Measurements from ENCODE around the gene TNXB.

Gene TNXB, protein sequence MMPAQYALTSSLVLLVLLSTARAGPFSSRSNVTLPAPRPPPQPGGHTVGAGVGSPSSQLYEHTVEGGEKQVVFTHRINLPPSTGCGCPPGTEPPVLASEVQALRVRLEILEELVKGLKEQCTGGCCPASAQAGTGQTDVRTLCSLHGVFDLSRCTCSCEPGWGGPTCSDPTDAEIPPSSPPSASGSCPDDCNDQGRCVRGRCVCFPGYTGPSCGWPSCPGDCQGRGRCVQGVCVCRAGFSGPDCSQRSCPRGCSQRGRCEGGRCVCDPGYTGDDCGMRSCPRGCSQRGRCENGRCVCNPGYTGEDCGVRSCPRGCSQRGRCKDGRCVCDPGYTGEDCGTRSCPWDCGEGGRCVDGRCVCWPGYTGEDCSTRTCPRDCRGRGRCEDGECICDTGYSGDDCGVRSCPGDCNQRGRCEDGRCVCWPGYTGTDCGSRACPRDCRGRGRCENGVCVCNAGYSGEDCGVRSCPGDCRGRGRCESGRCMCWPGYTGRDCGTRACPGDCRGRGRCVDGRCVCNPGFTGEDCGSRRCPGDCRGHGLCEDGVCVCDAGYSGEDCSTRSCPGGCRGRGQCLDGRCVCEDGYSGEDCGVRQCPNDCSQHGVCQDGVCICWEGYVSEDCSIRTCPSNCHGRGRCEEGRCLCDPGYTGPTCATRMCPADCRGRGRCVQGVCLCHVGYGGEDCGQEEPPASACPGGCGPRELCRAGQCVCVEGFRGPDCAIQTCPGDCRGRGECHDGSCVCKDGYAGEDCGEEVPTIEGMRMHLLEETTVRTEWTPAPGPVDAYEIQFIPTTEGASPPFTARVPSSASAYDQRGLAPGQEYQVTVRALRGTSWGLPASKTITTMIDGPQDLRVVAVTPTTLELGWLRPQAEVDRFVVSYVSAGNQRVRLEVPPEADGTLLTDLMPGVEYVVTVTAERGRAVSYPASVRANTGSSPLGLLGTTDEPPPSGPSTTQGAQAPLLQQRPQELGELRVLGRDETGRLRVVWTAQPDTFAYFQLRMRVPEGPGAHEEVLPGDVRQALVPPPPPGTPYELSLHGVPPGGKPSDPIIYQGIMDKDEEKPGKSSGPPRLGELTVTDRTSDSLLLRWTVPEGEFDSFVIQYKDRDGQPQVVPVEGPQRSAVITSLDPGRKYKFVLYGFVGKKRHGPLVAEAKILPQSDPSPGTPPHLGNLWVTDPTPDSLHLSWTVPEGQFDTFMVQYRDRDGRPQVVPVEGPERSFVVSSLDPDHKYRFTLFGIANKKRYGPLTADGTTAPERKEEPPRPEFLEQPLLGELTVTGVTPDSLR (N-terminal part only)

DNA sequence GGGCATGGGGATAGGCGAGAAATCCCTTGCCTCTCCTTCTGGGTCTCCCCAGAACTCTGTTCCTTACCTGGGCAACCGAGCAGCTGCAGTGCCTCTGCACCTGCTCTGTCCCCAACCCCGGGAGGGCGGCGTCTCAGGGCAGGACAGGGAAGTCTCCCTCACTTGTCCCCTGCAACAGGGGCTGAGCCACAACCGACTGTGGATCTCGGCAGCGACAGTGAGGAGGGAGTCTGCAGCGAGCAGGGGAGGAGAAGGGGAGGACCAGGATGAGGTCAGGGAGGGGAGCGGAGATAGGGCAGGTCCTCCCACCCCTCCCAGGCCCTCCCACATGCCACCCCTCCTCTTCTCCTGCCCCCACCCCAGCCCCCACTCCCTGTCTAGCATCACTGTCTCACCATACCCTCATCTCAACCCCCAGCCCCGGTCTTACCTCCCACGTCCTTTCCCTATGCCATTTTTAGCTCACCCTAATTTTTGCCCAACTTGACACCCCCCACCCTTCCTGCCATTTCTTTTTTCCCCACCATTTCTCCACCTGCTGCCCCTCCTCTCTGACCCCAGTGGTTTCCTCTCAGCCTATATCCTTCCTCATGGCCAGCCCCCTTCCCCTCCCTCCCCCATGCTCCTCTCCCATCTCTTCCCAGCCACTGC lies at the start of gene TNXB:
TNXB (minus strand) TSS at position 225 of the 651 bp plus-strand sequence. CDS start 11,140 bp downstream, outside the sequence.
- no peak for DNase-seq (ENCODE audit: low read depth)

DNA sequence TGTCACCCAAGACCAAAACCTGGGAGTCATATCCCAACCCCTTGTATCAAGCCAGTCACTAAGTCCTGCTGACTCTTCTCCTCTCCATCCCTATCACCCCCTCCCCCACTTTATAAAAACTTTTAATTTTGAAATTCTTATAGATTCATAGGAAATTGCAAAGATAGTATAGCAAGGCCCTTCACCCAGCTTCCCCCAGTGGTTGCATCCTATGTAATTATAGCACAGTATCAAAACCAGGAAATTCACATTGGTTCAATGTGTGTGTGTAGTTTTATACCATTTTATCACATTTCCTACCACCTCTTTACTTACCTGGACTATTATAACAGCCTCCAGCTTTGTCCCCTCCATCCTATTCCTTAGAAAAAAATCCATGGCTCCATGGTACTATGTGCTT lies 48.9 kb upstream of the TNXB start:
- no peak for DNase-seq (ENCODE audit: low read depth)

DNA sequence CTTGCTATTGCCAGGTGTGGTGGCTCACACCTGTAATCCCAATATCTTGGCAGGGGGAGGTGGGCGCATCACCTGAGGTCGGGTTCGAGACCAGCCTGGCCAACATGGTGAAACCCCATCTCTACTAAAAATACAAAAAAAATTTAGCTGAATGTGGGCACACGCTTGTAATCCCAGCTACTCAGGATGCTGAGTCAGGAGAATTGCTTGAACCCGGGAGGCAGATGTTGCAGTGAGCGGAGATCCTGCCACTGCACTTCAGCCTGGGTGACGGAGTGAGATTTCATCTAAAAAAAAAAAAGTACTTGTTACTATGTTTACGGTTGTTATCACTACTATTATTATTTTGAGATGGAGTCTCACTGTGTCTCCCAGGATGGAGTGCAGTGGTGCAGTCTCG lies 47.8 kb upstream of the TNXB start:
- no peak for DNase-seq (ENCODE audit: low read depth)

DNA sequence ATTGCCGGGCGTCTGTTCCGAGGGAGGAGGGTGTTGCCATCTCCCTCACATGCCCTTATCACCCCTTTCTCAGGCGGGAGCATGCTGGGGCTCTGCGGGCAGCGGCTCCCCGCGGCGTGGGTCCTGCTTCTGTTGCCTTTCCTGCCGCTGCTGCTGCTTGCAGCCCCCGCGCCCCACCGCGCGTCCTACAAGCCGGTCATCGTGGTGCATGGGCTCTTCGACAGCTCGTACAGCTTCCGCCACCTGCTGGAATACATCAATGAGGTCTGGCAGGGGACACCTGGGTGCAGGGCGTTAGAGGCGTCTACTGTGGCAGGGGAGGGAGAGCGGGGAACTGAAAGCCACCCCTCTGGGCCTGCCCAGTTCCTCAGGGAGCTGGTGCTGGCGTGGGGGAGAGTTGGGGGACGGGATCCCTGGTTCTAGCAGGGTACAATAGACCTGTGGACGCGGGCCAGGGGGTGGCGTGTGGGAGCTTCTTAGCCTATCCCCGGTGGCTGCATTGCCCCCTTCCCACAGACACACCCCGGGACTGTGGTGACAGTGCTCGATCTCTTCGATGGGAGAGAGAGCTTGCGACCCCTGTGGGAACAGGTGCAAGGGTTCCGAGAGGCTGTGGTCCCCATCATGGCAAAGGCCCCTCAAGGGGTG lies 45.5 kb upstream of the TNXB start:
- peak; percentile 40 for DNase-seq (ENCODE audit: low read depth)

GRCh38 chr6:32153564-32154513 lies 44.7 kb upstream of the TNXB start, which contains the start of gene PPT2:
TSS of gene PPT2 (plus strand) at chr6:32154141. CDS start at chr6:32154595, 454 bp downstream.
- peak; percentile 67 for DNase-seq (ENCODE audit: low read depth)

- DNase-seq (ENCODE audit: low read depth): no peak
Observed at GRCh38 chr6:32152769-32153563, 43.8 kb upstream of the TNXB start.

DNA sequence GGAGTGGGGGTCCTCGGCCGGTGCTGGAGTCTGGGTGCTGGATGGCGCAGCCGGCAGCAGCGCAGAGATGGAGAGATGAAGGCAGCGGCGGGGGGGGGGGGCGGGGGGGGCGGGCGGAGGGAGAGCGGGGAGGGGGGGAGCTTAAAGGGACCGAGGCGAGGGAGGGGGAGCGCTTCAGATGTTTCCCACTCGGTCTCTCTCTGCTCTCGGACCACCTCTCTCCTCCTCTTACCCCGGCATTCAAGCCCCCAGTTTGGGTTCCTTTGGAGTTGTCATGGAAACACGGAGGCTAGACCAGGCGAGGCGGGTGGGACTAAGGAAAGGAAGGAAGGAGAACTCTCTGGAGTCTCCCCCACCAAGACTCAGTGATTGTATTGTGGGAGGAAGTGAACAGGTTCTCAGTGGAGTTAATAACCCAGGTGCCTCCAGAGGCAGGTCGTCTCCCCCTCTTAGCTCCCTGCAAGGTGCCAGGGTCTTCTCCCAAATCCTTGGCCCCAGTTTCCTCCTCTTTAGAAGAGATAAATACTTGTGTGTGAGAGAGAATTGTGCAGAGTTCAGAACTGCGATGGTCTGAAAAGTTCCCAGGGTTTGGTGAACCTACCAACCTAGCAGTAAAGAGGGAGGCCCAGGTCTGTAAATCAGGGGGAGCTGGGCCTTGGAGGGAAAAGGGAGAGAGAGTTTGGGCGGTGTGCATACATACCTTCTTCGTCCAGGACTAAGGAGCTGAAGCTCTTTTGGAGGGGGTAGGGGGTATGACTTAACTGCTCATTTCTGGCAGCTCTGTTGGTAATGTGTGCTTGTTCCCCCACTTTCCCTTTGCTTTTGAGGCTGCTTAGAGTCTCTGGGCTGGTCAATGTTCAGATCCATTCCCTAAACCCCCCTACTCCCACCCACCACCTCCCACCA lies 43.0 kb upstream of the TNXB start, which contains the start of gene PRRT1:
PRRT1 (minus strand) TSS at position 77 of the 906 bp plus-strand sequence. CDS start 112 bp downstream, outside the sequence.
- DNase-seq (ENCODE audit: low read depth): no peak

GRCh38 chr6:32151181-32151862 lies 42.2 kb upstream of the TNXB start:
- no peak for DNase-seq (ENCODE audit: low read depth)

DNA sequence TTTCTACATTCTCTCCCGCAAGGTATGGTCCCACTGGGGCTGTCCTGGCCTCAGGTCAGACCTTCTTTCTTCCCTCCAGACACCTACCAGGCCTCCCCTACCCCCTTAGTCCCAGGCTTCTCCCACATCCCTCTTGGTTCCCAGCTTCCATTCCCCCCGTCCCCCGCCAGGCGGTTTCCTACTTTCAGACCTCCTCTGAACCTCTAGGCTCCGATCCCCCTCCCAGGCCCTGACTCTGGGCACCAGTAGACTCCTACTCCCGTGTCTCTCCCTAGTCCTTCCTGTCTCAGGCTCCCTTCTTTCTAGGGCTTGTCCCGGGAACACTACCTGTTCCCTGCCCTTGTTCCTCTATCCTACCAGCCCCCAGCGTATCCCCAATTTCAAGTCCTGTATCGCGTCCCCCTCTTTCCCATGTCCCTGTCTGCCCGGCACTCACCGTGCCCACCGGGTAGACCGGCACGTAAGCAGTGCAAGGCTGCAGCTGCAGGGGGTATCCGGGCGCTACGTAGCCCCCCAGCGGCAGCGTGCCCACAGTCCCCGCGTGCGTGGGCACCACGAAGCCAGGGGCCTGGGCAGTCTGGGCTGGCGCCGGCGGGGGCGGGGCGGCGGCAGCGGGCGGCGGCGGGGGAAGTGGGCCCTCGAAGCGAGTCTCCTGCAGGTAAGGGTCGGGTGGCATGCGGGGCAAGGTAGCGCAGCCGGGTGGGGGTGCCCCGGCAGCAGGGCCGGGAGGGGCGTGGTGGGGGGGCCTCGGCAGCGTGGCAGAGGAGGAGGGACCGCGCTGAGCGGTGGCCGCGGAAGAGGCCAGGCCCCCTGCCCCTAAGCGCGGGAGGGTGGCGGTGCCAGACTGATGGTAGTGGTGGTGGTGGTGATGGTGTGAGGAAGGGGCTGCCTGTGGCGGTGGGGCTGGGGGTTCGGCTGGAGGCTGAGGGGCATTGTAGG lies 41.1 kb upstream of the TNXB start:
- no peak for DNase-seq (ENCODE audit: low read depth)

- no peak for DNase-seq (ENCODE audit: low read depth)
Observed at GRCh38 chr6:32149092-32149755, 40.1 kb upstream of the TNXB start.

DNA sequence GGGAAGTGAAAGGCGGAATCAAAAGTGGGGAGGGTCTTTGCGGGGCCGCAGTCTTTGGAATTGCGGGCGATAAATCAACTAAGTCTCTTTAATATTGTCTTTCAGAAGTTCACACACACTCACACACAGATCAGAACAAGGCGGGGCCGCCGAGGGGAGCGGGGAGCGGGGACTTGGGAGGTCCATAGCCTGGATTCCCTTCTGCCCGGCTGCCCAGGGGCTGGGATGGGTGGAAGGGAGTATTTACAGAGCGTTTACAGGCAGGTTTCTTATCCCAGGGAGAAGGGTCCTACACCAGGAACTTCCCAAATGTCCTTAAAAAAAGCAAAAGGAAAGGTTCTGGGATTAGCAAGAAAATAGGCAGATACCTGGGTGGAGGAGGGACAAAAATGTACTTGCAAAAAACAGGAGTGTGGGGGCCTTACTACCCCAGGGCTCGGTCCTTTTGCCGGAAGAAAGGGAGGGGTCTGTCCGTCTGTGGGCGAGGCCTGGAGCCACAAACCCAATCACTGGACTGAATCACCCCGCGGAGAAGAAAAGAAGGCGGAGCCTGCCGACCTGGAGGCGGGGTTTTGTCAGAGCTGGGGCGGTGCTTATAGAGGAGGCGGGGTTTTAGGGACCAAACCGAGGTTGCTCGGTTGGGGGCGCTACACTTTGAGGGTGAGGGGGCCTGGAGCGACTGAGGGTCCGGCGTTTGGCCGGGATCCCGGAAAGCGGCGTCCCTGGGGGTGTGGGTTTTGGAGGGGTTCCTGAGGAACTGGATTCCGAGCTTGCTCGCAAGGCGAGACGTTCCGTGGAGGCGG lies 39.4 kb upstream of the TNXB start:
- DNase-seq (ENCODE audit: low read depth): peak; percentile 55

DNA sequence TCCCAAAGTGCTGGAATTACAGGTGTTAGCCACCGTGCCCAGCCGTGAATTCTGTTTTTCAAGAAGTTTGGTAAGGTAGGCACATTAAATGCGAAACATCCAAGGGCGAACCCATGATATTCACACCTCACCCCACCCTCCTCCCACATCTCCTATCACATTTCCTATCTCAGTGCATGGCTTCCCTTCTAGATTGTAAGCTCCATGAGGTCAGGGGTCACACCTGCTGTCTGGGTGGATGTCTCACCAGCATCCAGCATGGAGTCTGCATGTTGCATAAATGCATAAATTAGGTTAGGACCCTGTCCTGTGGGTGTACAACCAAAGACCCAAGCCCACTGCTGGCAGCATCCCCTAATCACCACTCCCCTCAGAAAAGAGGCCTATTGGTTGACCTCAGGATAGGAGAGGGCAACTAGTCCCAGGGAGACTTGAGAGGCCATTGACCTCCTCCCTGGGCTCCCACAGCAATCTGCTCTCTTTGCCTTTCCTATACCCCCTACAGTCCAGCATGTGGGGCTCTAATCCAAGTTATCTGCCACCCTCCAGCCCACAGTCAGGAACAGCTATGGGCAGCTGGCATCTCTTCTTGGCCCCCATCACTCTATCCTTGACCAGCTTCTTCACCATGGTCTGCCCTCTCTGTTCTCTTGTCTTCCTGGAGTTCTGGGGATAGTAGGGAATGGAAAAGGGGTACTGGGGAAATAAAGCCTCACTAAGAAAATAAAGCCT lies 38.4 kb upstream of the TNXB start:
- no peak for DNase-seq (ENCODE audit: low read depth)

- no peak for DNase-seq (ENCODE audit: low read depth)
Observed at GRCh38 chr6:32146687-32147086, 37.5 kb upstream of the TNXB start.

DNA sequence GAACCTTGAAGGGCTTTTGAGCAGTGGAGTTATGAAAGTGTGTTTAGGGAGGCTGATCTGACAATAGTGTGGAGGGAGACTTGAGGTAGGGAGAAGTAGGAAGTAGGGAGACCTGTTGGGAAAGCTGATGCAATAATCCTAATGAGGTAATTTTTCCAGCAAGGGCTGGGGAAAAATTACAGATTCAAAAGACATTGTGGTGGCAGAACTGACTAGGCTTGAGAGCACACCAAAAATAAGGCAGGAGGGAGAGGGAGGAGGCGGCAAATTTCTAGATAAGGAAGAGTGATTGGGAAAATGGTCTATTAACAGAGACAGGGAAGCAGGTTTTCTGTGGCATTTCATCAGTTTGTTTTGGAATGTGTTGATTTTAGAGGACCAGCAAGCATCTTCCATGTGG lies 37.1 kb upstream of the TNXB start:
- DNase-seq (ENCODE audit: low read depth): no peak
